CD14-positive monocyte (primary cell): ENCODE measurements around the gene PDCL3. TPM values are rescaled to one million over a fixed set of nuclear protein-coding genes. Genes with fewer than 3 reads are reported as not detected.

Source experiments
- DNase-seq, 3 donors: peaks; one replicate each; pipeline ENCODE4 v3.0.0-alpha.2; 2011 to 2022
- H2AFZ ChIP-seq: 2 replicates; pipeline ENCODE4 v1.6.0; 2012; ENCODE audit warnings: mild to moderate bottlenecking, low read depth, low read length, inconsistent platforms; ENCODE audit not compliant: insufficient read depth, poor library complexity, severe bottlenecking
- H3K27ac ChIP-seq, 2 donors: 1 replicate in 1 of 2; 2 replicates in 1 of 2; pipeline ENCODE4 v1.5.1; 2012 to 2013; ENCODE audit warnings: low read length in 2 of 2, control low read depth in 1 of 2, inconsistent platforms in 1 of 2, low read depth in 1 of 2, mild to moderate bottlenecking in 1 of 2
- H3K27me3 ChIP-seq, 2 donors: one replicate each; pipeline versions ENCODE4 v1.6.0 to v1.6.1; 2011 to 2013; ENCODE audit warnings: low read length in 2 of 2; ENCODE audit not compliant: control insufficient read depth in 2 of 2, insufficient read depth in 2 of 2
- H3K36me3 ChIP-seq, 2 donors: replicated peaks in 1 of 2; 1 replicate in 1 of 2; 2 replicates in 1 of 2; pipeline versions ENCODE4 v1.5.1 to v1.6.1; 2012 to 2013; ENCODE audit warnings: low read length in 2 of 2, control low read depth in 1 of 2, inconsistent platforms in 1 of 2, mild to moderate bottlenecking in 1 of 2; ENCODE audit not compliant: insufficient read depth in 2 of 2, control insufficient read depth in 1 of 2
- H3K4me1 ChIP-seq, 2 donors: 1 replicate in 1 of 2; 2 replicates in 1 of 2; pipeline versions ENCODE4 v1.5.1 to v1.6.1; 2012 to 2013; ENCODE audit warnings: low read length in 2 of 2, control low read depth in 1 of 2, inconsistent platforms in 1 of 2, mild to moderate bottlenecking in 1 of 2, moderate library complexity in 1 of 2; ENCODE audit not compliant: insufficient read depth in 2 of 2, control insufficient read depth in 1 of 2
- H3K4me2 ChIP-seq: replicated peaks from 2 replicates; pipeline ENCODE3; 2012; ENCODE audit warnings: low read length, moderate library complexity, mild to moderate bottlenecking; ENCODE audit not compliant: poor library complexity, severe bottlenecking; ENCODE audit errors: extremely low read depth
- H3K4me3 ChIP-seq, 3 experiments: fragments of 200-600 bp in 1 of 3; sonication (generic) in 1 of 3; replicated peaks in 1 of 3; 1 replicate in 2 of 3; 2 replicates in 1 of 3; pipeline ENCODE4 v1.5.1; 2011 to 2013; ENCODE audit warnings: low read length in 3 of 3, mild to moderate bottlenecking in 3 of 3, control low read depth in 2 of 3, low read depth in 2 of 3, inconsistent platforms in 1 of 3, moderate library complexity in 1 of 3
- H3K79me2 ChIP-seq: 2 replicates; pipeline ENCODE4 v1.6.0; 2012; ENCODE audit warnings: mild to moderate bottlenecking, control low read depth, inconsistent platforms, low read length, moderate library complexity; ENCODE audit not compliant: insufficient read depth
- H3K9ac ChIP-seq: 2 replicates; pipeline ENCODE4 v1.6.0; 2017; ENCODE audit warnings: low read length, mild to moderate bottlenecking; ENCODE audit not compliant: insufficient read depth, poor library complexity, severe bottlenecking
- H3K9me3 ChIP-seq, 2 donors: replicated peaks in 1 of 2; 1 replicate in 1 of 2; 2 replicates in 1 of 2; pipeline versions ENCODE4 v1.5.1 to v1.6.1; 2012 to 2013; ENCODE audit warnings: low read length in 2 of 2, control low read depth in 1 of 2; ENCODE audit not compliant: control insufficient read depth in 1 of 2, insufficient read depth in 1 of 2
- H4K20me1 ChIP-seq: 2 replicates; pipeline ENCODE4 v1.6.0; 2012; ENCODE audit warnings: mild to moderate bottlenecking, low read length, control low read depth, moderate library complexity; ENCODE audit not compliant: insufficient read depth
- H3K27ac Mint-ChIP-seq, 7 donors: one replicate each; pipeline ENCODE4 v1.8.0; 2020; ENCODE audit warnings: mild to moderate bottlenecking in 7 of 7, mixed read lengths in 7 of 7, moderate library complexity in 6 of 7, inconsistent platforms in 2 of 7
- H3K27me3 Mint-ChIP-seq, 3 donors: one replicate each; pipeline ENCODE4 v1.8.0; 2021 to 2022; ENCODE audit warnings: low read depth in 3 of 3, mild to moderate bottlenecking in 3 of 3, mixed read lengths in 3 of 3, moderate library complexity in 3 of 3, inconsistent platforms in 1 of 3
- H3K36me3 Mint-ChIP-seq, 2 donors: one replicate each; pipeline ENCODE4 v1.8.0; 2020; ENCODE audit warnings: mixed read lengths in 2 of 2, inconsistent platforms in 1 of 2, mild to moderate bottlenecking in 1 of 2
- H3K4me1 Mint-ChIP-seq: one replicate; pipeline ENCODE4 v1.8.0; 2020; ENCODE audit warnings: mild to moderate bottlenecking, mixed read lengths
- H3K4me3 Mint-ChIP-seq, 2 donors: one replicate each; pipeline ENCODE4 v1.8.0; 2020; ENCODE audit warnings: mild to moderate bottlenecking in 2 of 2, mixed read lengths in 2 of 2, moderate library complexity in 1 of 2
- H3K9me3 Mint-ChIP-seq, 7 donors: one replicate each; pipeline ENCODE4 v1.8.0; 2020 to 2022; ENCODE audit warnings: mixed read lengths in 7 of 7, mild to moderate bottlenecking in 6 of 7, moderate library complexity in 6 of 7, inconsistent platforms in 2 of 7
- CTCF ChIP-seq: fragments of 200-600 bp; IDR thresholded peaks from one replicate; pipeline ENCODE4 v1.8.0; 2022; ENCODE audit warnings: antibody characterized with exemption, mild to moderate bottlenecking
- WGBS: methylation state at CpG from one replicate; pipeline ENCODE4 v1.1.5; 2013; ENCODE audit warnings: missing lambda C conversion rate; ENCODE audit not compliant: insufficient coverage; 5-methylcytosine and 5-hydroxymethylcytosine counted together
- intact Hi-C, 2 donors: fragments of 100-400 bp; cut with micrococcal nuclease; formaldehyde crosslinking; loops; one replicate each; pipeline versions ENCODE4 v1.15.0 to v1.15.1; 2023
- polyA plus RNA-seq, 3 donors: library from polyadenylated mRNA; depleted of rRNA in 1 of 3; unstranded in 2 of 3; stranded (reverse) in 1 of 3; fragments of 300-500 nt in 2 of 3; fragments of >200 nt in 1 of 3; fragmentation: Illumina TruSeq in 2 of 3; gene quantifications; 1 replicate in 2 of 3; 2 replicates in 1 of 3; pipeline ENCODE4 v1.2.3, GENCODE V29; 2012 to 2021

Gene PDCL3
- polyA plus RNA-seq, 3 donors, result 15.9 to 28.4 (median 24.8) TPM

- peaks cover 4 to 25% of the 10 kb centered on the region in 2 donors for H3K36me3 ChIP-seq
- peaks cover 17 to 20% of the 10 kb centered on the region in 2 donors for H3K4me1 ChIP-seq
- peak overlapping the region; percentile 91 to 92 for H3K27ac ChIP-seq
- H3K27me3 ChIP-seq, result no peaks in the 10 kb centered on the region
- Mint-ChIP-seq H3K36me3 (peaks cover 19 to 24% of the 10 kb centered on the region in 2 donors), H3K4me3 (peak overlapping the region; percentile 62 to 90), H3K9me3 (peaks cover 0 to 3% (median under 1%) of the 10 kb centered on the region in 7 donors), H3K4me1 (peaks cover 16% of the 10 kb centered on the region), H3K27ac (peak overlapping the region; percentile 86 to 99 (median 96)), H3K27me3 (no peaks in the 10 kb centered on the region)
- WGBS, result 0% methylated on average over 5 of the region's 15 CpGs
- DNase-seq, result peak; percentile 59 to 72 (median 61)
- no peak for TF ChIP-seq CTCF
- H3K9me3 ChIP-seq, result no peaks in the 10 kb centered on the region
- H3K4me3 ChIP-seq, result peak overlapping the region; percentile 21 to 60 (median 37)
- H3K79me2 ChIP-seq, result no peaks in the 10 kb centered on the region
- intact Hi-C loops, result no loop called here
- peak overlapping the region; percentile 58 for H3K9ac ChIP-seq
- H4K20me1 ChIP-seq, result no peaks in the 10 kb centered on the region
- peak overlapping the region; percentile 84 for H2AFZ ChIP-seq
- H3K4me2 ChIP-seq, result peak overlapping the region; percentile 69
These were observed 17.8 kb downstream of the PDCL3 start for GRCh38 chr2:100580367-100581276.

GRCh38 chr2:100581277-100581612 lies 18.5 kb downstream of the PDCL3 start:
- Histone ChIP-seq H3K4me1 (peaks cover 17 to 20% of the 10 kb centered on the region in 2 donors), H3K4me2 (peak overlapping the region; percentile 69), H4K20me1 (no peaks in the 10 kb centered on the region), H3K27me3 (no peaks in the 10 kb centered on the region), H3K9me3 (no peaks in the 10 kb centered on the region), H3K36me3 (peaks cover 4 to 18% of the 10 kb centered on the region in 2 donors), H3K4me3 (peak overlapping the region; percentile 21 to 60 (median 37)), H3K27ac (peak overlapping the region; percentile 91 to 92), H2AFZ (peak overlapping the region; percentile 84), H3K9ac (peak overlapping the region; percentile 58), H3K79me2 (no peaks in the 10 kb centered on the region)
- intact Hi-C loops, result no loop called here
- Mint-ChIP-seq H3K4me3 (peak overlapping the region; percentile 62 to 90), H3K9me3 (peaks cover 0 to 4% (median 2%) of the 10 kb centered on the region in 7 donors), H3K27me3 (no peaks in the 10 kb centered on the region), H3K36me3 (peaks cover 15 to 20% of the 10 kb centered on the region in 2 donors), H3K4me1 (peaks cover 16% of the 10 kb centered on the region), H3K27ac (peak overlapping the region; percentile 86 to 99 (median 96))
- DNase-seq, result no peak
- TF ChIP-seq CTCF, result no peak
- no CpG with 5 or more reads among the region's 1 CpG for WGBS
